ENCODE results near the gene RIOK2. TPM values are rescaled to one million over a fixed set of nuclear protein-coding genes. Genes with fewer than 3 reads are reported as not detected.

RIOK2 gene
- 28.7 and 29.8 TPM in 2 replicates for total RNA-seq

GRCh38 chr5:97183100-97183929 lies at the start of gene RIOK2:
RIOK2 (minus strand) TSS chr5:97183247; CDS start chr5:97183191, 56 bp downstream.

GRCh38 chr5:97142521-97143254 lies 40.4 kb downstream of the RIOK2 start, which contains the start of gene LIX1:
LIX1 (minus strand) TSS chr5:97142611; CDS start chr5:97142576, 35 bp downstream.

Other genes starting within 250 kb of the RIOK2 start
- 51.8 and 55.7 TPM in 2 replicates for gene LNPEP, start 247.2 kb downstream of the RIOK2 start, total RNA-seq
- gene LIX1, start 40.6 kb downstream of the RIOK2 start, total RNA-seq = not detected in 2 replicates

Data from nasal cavity respiratory epithelium epithelial cell of viscerocranial mucosa (primary cell).